Ammon's horn (tissue), 1 donor: Measurements from ENCODE around the gene IGSF3.
"Not testable (repeated sequence)": the region's sequence is repeated elsewhere in the genome, so short reads cannot be mapped to it uniquely, and the experiment has no call there.

ENCODE experiments used
- DNase-seq: peaks from one replicate; pipeline ENCODE4 v3.0.0-alpha.2; 2016; ENCODE audit warnings: low spot score

Gene IGSF3

DNA sequence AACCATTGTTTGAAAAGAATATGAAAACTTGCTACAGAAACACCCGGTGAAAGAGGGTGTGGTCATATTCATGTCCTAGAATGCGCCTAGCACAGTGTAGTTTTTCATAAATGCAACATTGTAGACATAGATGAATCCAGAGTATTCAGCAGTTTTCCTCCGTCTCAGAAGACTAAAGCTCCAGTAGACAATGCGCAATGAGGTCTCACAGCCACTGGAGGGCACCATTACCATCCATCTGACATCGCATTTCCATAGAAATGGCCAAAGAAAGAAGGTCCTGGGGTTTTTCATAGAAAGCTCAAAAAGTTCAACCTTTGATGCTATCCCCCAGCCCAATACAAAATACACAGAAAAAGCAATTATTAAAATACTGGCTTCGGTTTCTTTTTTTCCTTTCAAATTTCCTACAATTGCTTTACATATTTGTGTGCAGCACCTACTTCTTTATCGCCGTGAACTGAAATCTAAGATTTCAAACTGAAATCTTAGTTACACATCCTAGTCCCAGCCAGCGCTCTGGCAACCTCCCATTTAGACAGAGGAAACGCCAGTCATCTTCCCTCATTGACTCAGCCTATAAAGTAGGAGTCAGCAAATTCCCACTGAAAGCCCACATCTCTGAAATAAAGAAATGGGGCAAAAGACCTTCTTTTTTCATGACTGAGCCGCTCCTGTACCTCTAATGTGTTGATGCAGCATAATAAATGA is 92.8 kb downstream of the IGSF3 start:
- DNase-seq, result peak; percentile 89

DNA sequence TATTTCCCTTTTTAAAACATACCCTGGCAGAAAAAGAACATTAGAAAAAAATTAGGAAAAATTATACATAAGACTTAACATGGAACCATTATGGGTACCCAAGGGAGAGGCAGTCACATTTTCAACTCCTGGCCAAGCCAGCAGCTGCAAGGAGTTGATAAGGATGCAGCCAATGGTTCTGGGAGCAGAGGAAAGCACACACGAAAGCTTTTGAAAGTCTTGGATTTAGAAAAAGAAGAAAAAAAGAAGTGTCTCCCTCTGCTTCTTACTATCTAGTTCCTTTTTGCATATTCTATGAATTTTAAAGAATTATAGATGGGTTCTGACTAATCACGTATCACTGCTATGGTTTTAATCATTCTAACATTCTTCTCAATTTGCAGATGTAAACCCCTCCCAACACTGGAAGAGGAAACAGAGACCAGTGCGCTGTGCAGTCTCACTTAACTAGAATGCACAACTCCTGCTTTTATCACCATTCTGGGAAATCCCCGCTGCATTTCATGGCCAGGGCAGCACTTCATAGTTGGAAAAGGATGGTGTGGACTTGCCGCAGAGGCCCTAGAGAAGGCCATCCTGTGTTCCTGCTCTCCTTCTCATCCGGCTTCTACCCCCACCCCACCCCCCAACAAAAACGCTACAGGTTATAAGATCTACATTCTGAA is 94.0 kb downstream of the IGSF3 start:
- DNase-seq, result no peak

DNA sequence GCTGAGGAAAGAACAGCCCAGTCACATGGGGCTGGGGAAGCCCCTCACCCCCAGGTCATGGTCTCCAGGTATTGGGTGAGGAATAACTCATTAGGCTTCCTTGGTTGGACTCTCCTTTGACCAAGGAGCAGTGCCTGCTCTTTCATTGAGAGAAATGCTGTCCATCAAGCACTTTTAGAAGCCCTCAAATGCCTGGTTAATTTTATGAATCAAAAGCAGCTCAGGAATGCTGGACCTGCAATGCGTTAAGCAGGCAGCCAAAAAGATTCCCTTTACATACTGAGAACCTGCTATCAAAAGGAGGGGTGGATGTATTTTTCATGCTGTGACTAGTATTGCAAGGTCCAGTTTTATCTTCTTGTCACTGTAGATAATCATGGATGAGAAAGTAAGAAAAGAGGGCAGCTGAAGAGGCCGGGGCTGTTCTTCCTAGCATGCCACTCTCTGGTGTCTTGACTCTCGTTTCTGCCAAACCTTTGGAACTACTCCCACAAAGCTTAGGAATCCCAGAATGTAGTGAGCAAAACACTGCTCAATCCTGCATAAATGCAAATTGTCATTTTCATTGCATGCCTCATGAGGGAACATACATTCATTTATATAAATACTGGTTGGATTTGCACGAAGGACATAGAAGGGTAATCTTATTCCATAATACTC is 94.6 kb downstream of the IGSF3 start:
- no peak for DNase-seq

DNA sequence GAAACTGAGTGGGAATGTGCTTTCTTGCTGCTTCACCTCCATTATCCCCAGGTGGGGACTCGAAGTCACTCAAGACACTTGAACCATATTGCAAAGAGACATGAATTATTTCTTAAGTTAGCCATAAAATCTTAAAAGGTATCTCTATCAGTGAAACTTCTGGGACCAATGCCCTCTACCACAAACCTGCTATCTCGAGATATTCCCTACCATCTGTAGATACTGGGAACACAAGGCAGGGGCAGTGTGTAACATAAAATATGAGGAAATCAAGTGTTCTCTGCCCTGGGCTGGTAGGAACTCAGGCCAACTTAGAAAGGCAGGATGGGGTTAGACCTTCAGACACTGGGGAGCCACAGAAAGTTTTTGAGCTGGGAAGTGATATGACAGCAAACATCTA is 95.4 kb downstream of the IGSF3 start:
- DNase-seq, result no peak

DNA sequence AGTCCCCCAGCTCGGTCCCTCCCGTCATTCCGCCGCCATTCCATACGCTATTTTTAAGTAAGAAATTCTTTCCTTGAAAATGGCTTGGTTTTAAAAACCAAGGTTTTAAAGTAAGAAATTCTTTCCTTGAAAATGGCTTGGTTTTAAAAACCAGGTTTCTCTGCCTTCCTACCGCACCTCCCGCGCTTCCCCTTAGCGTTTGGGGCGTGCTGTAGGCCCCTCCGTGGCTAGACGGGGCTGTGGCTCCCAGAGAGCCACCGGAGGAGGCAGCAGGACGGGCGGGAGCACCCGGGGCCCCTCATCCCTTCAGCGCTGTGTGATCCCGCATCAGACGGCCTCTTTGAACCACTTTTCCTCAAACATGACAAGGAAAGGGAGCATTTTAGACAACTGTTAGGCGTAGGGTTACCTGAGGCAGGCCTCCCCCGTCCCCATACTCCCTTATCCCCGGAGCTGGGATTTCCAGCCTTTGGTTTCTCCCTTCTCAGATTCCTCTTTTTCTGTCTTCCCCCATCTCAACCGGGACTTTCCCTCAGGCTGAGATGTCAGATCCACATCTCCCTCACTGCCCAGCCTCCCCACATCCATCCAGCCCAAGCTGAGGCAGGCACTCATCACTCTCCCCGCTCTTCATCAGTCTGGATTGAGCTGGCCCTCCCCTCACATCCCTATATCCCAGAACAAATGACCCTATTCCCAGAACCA is 96.2 kb downstream of the IGSF3 start:
- DNase-seq, result no peak

DNA sequence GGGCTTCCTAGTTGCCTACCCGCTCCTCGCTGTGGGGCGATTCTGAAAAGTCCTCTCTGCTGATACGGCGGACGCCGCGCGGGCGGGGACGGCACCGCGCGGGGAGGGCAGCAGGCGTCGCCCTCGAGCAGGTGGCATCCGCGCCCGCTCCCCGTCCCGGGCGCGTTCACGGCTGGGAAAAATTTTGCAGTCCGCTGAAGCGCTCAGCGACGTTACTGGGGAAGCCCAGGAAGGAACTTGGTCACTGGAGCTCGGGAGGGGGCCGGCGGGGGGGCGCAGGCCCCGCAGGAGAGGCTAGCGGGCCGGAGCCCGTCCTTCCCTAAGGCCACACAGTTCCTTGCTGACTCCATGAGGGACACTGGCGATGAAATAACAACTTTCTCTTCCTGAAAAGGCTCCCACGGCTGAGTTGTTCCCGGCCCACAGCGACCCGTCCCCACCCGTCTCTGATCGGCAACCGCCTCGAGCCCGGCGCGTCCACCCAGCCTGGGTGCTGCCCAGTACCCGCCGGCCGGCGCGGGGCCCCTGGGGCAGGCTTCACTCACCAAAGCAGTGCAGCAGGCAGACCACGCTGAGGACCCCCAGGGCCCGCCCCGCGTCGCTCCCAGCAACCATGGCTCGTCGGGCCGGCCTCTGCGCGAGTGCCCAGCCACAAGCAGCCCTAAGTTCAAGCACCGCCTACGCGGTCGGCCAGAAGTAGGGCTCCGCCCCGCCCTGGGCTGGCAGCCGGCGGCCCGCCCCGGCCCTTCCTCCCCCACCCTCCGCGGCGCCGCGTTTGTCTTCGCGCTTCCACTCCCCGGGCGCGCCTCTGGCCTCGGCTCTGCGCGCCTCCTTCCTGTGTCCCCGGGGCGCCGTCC is 96.9 kb downstream of the IGSF3 start, which contains the start of gene CD58:
Gene CD58, minus strand, starts transcription at position 669 of the 857 bp plus-strand sequence. Its CDS starts 54 bp downstream, at position 615.
- peak; percentile 82 for DNase-seq

DNA sequence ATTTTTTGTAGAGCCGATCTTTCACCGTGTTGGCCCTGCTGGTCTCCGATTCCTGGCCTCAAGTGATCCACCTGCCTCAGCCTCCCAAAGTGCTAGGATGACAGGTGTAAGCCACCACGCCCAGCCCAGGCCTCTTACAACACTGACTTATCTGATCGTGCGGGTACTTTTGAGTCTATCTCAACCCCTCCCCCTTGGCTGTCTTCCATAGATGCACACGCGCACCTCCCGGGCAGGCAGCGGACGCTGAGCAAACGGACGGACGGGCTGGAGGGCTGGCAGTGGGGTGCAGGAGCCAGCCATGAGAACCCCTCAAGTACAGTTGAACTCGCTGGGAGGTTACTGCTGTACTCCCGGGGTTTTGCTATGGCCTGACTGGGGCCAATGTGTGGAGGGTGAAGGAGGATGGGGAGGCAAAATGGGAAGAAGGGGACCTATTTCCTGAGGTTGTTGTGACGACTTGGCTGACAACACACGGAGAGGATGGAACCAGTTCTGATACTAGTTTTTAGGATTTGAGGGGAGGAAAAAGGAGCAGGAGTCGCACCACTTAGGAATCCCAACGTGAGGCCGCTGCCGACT is 97.7 kb downstream of the IGSF3 start:
- DNase-seq, result no peak

DNA sequence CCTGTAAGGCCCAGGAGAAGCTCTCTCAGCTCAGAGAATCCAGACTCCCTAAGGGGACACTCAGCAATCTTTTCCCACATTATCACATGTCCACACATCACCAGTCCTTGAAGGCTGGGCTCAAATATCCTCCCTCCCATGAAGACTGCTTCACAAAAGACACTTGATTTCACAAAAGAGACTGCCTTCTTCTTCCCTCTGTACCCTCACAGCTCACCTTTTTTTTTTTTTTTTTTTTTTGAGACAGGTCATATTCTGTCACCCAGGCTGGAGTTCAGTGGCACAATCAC is 98.2 kb downstream of the IGSF3 start:
- DNase-seq, result no peak

DNA sequence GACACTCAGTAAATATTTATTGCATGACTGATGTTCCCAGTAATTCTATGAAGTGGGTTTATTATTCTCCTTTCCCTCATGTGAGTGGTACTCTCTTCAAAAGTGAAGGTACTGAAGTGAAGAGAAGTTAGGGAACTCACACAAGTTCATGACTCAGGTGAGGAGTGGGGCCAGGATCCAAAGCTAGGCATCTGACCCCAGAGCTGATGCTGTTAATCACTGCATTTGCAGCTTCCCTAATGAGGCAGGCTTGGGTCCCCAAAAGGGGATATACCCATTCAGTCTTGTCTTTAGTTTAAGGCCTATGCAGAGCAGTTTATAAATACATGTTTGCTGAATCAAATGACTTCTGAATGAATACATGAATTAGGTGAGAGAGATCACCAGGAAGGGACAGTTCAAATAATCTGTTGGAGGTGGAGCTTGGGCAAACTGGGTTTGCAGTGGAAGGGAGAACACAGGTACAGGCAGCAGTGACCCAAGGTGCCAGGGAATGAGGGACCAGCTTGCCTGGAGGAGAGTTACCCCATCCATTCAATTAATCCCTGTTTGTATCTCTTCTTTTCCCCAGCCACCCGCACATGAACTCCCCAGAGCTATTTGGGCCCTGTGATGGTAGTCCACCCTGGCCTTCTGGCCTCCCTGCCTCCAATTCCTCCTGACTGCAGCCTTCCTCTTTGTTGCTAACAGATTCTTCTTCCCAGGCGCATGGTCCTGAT is 98.7 kb downstream of the IGSF3 start:
- DNase-seq, result no peak

DNA sequence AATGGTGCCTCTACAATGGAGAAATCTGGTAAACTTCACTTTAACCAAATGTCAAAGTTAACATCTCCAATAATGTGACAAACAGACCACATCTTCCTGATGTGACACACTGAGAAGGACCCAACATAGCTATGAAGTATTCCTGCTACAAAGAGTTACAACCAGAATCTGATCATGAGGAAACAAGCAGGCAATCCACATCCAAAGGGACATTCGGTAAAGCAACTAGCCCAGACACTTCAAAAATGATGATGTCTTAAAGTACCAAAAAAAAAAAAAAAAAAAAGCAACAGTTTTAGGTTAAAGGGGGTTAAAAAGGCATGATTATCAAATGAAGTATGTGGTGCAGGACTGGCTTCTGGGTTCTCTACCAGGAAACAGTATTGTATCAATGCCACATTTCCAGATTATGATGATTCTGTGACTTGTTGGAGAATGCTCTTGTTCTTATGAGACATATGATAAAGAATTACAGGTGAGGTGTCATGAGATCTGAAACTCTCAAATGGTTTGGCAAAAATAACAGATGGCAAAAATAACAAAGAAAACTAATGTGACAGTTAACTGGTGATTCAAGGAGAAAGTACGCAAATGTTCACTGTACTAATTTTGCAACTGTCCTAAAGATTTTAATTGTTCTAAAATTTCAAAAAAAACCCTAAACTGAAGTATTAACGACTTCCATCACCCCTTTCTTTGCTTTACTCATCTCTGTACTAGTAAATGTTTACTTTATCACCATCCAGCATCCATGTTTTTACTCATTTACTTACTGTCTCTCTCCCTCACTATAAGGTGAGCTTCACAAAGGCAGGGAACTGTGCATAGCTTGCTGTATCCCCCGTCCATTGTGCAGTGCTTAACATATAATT is 99.5 kb downstream of the IGSF3 start:
- DNase-seq, result no peak

DNA sequence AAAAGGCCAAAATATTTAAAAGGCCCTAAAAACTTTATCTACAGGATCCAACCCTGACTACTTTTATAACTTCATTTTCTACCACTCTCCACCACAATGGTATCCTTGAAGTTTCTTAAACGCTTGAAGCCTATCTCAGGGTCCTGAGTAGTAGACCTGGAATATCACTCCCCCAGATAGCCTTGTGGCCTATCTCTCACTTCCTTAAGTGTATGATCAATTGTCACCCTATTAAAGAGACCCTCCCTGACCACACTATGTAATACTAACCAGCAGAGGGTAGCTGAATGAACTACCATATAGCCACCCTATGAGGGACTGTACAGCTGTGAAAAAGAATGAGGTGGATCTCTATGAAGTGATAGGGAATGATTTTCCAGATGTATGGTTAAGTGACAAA is 102.3 kb downstream of the IGSF3 start:
- no peak for DNase-seq

DNA sequence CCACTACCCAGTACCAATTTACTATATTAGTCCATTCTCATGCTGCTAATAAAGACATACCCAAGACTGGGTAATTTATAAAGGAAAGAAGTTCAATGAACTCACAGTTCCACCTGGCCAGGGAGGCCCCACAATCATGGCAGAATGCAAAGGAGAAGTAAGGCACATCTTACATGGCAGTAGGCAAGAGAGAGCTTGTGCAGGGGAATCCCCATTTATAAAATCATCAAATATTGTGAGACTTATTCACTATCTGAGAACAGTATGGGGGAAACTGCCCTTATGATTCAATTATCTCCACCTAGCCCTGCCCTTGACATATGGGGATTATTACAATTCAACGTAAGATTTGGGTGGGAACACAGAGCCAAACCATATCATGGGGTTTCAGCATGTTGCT is 103.1 kb downstream of the IGSF3 start:
- no peak for DNase-seq

DNA sequence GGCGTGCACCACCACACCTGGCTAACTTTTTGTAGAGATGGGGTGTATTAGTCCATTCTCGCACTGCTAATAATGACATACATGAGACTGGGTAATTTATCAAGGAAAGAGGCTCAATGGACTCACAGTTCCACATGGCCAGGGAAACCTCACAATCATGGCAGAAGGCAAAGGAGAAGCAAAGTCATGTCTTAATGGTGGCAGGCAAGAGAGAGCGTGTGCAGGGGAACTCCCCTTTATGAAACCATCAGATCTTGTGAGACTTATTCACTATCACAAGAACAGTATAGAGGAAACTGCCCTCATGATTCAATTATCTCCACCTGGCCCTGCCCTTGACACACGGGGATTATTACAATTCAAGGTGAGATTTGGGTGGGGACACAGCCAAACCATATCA is 105.1 kb downstream of the IGSF3 start:
- not testable (repeated sequence) for DNase-seq

DNA sequence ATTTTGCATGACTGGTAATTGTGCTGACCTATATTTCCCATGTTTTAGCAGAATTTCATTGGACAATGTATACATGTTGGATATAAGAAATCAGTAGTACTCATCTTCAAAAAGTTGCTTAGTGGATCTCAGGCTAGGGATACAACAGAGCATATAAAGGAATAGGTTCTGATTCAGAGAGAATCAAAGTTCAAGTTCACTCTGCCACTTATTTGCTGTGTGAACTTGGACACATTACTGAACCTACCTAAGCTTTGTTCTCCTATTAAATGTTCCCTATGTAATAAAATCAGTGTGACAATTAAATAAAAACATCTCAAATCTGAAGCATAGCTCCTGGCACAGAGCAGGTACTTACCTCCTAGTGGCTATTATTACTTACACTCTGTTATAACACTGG is 106.0 kb downstream of the IGSF3 start:
- DNase-seq, result no peak

DNA sequence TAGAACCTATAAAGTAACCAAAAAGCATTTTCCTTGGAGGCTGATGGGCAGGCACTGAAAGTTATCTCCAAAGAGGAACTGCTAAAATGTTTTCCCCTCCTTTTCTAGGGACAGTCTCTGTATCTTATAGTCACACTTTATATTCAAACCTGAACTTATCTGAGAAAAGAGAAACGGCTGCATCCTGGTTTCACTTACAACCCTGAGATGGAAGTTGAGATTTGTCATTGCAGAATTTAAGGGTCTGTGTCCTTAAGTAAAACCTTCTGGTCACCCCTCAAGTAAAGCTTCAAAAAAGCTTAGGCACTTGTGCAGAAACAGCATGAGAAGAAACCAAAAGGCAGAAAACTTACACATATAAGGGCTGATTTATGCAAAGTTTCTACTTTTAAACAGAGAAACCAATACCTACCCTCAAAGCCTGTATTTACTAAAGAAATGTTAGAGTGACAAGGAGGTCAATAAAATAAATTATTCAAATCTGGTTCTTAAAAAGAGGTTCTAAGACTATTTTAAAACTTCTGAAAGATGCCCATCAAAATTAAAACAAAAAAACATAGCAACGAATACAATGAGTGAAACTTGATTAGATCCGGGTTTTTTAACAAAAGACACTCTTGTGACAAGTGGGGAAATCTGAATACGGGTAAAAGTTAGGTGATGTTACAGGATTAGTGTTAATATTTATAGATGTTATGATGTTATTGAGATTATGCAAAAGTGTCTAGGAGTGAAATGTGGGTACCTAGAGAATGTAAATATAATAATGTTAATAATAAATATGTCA is 106.6 kb downstream of the IGSF3 start:
- no peak for DNase-seq

DNA sequence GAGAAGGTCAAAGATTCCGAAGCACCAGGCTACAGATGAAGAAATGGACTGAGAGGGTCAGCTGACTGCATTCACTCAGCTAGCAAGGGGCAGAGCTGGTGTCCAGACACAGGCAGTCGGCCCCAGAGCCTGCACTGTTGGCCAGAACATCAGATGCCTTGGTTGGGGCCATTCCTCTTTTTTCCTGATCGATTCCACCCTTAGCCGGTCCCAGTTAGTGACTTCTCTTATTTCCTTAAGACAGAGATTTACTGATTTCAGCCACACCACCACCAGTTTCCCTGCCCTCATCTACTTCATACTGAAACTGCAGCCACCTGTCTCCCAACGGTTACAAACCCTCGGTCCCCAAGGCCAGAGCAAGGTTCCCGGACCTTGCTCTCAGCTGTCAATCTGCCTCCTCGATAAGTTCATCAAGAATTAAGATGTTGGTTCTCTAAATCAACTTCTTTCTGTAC is 108.2 kb downstream of the IGSF3 start:
- no peak for DNase-seq

DNA sequence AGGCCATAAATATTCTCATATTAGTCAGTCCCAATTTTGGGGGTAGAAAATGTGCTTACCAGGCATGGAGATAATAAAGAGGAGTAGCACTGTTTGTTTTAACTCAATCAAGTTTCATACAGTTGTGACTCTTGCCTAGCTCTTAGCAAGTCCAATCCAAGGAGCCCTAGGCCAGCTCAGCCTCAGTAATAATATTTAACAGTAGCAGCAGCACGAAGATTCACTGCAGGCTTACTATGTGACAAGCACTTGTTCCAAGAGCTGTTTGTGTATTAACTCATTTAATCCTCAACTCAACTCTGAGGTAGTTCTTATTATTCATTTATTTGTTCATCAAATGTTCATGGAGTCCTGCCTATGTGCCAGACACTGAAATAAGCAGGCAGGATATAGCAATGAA is 109.0 kb downstream of the IGSF3 start:
- no peak for DNase-seq

DNA sequence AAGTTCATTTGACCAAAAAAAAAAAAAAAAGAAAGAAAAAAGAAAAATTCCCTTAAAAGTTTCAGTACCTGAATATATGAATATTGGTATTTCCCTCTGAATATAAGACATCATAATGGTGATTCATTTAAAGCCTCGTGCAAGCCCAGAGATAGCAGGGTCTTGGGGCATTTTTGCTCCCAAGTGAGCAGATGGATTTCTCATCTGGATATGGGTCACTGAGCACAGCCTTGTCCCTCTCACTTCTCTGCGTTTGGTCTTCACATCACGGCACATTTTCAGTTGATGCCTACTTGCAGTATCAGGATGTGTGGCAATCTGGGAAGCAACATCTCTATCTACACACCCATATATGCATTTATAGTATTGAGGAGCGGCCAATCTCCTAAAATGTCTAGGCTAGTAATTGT is 109.4 kb downstream of the IGSF3 start:
- DNase-seq, result no peak

DNA sequence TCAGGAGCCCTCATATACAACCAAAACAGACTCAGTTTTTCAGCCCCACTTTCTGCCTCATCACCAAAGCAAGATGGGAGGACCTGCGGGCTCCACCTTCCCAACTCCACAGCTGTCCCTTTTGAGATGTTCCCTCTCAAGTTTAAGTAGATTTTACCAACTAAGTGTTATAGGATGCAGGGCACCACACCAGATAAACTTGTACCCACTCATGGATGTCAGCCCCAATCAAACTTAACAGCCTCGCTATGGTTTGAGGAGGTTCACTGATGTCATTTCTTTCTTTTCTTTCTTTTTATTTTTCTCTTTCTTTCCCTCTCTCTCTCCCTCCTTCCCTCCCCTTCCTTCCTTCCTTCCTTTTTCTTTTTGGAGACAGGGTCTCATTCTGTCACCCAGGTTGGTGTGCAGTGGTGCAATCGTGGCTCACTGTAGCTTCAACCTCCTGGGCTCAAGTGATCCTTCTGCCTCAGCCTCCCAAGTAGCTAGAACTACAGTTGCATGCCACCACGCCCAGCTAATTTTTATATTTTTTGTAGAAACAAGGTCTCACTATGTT is 110.1 kb downstream of the IGSF3 start:
- DNase-seq, result no peak
